ENCODE measurements around the gene RSF1. TPM values are rescaled to one million over a fixed set of nuclear protein-coding genes. Genes with fewer than 3 reads are reported as not detected.

The RSF1 gene
- total RNA-seq, 1 experiment from 2014 or later: 79.8 TPM

DNA sequence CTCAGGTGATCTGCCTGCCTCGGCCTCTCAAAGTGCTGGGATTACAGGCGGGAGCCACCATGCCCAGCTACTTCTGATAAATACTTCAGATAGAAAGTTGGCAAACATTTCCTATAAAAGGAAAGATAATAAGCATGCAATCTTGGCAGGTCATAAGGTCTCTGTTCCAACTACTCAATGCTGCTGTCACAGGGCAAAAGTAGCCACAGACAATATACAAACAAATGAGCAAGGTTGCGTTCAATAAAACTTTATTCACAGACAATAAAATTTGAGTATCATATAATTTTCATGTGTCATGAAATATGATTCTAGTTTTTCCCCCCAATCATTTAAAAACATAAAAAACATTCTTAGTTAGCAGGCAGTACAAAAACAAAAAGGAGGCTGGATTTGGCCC is 129.9 kb downstream of the RSF1 start:
- H3K27ac Mint-ChIP-seq: no peak overlapping the region
- POLR2A ChIA-PET: no interaction called here
- H3K4me3 Mint-ChIP-seq: no peak overlapping the region
- CTCF ChIA-PET: no interaction called here
- DNase-seq (ENCODE audit: low spot score) (no peak), ATAC-seq (no peak)
- H3K27me3 Mint-ChIP-seq (ENCODE audit: low read depth): no peaks in the 10 kb centered on the region
- 0 out of 2 replicates have a peak, but pooled peaks cover 6% of the 10 kb centered on the region for H3K4me1 Mint-ChIP-seq
- TF ChIP-seq, protein P1, sequence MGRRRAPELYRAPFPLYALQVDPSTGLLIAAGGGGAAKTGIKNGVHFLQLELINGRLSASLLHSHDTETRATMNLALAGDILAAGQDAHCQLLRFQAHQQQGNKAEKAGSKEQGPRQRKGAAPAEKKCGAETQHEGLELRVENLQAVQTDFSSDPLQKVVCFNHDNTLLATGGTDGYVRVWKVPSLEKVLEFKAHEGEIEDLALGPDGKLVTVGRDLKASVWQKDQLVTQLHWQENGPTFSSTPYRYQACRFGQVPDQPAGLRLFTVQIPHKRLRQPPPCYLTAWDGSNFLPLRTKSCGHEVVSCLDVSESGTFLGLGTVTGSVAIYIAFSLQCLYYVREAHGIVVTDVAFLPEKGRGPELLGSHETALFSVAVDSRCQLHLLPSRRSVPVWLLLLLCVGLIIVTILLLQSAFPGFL (CRISPR knock-in tag; IDR thresholded peaks at IDR 0.05; ENCODE audit: borderline replicate concordance): no peak
- no peak for TF ChIP-seq JUN (CRISPR knock-in tag; IDR thresholded peaks at IDR 0.05)
- TF ChIP-seq ZBTB21 (CRISPR knock-in tag; IDR thresholded peaks at IDR 0.05; ENCODE audit: borderline replicate concordance): no peak
- no peak for TF ChIP-seq CBFB (CRISPR knock-in tag; IDR thresholded peaks at IDR 0.05; ENCODE audit: low read depth)
- TF ChIP-seq, protein P2, sequence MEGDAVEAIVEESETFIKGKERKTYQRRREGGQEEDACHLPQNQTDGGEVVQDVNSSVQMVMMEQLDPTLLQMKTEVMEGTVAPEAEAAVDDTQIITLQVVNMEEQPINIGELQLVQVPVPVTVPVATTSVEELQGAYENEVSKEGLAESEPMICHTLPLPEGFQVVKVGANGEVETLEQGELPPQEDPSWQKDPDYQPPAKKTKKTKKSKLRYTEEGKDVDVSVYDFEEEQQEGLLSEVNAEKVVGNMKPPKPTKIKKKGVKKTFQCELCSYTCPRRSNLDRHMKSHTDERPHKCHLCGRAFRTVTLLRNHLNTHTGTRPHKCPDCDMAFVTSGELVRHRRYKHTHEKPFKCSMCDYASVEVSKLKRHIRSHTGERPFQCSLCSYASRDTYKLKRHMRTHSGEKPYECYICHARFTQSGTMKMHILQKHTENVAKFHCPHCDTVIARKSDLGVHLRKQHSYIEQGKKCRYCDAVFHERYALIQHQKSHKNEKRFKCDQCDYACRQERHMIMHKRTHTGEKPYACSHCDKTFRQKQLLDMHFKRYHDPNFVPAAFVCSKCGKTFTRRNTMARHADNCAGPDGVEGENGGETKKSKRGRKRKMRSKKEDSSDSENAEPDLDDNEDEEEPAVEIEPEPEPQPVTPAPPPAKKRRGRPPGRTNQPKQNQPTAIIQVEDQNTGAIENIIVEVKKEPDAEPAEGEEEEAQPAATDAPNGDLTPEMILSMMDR (IDR thresholded peaks at IDR 0.05): no peak
- no peak for TF ChIP-seq MXD4 (CRISPR knock-in tag; IDR thresholded peaks at IDR 0.05; ENCODE audit: borderline replicate concordance)
- TF ChIP-seq KAT7 (CRISPR knock-in tag; IDR thresholded peaks at IDR 0.05; ENCODE audit: borderline replicate concordance): no peak
- no peaks in the 10 kb centered on the region for H3K9me3 Mint-ChIP-seq
- peaks cover 50% of the 10 kb centered on the region for H3K36me3 Mint-ChIP-seq

DNA sequence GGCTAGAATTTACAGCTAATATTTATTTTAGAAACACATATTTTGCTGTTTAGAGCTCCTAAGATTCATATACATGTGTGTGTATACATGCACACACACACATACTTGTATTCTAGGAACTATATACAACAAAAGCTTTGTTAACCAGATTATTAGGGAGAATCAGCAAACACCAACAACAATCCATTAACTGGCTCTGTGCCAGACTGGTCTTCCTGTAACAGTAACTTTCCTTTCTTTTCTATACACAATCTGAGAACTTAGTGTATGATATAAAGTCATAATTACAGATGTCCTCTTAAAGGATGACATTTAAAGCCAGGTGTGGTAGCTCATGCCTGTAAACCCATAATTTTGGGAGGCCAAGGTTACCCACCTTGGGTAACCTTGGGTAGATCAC is 133.4 kb downstream of the RSF1 start:
- no peak for ATAC-seq
- no peaks in the 10 kb centered on the region for H3K27me3 Mint-ChIP-seq (ENCODE audit: low read depth)
- no peak for DNase-seq (ENCODE audit: low spot score)
- peaks cover 58% of the 10 kb centered on the region for H3K36me3 Mint-ChIP-seq
- no peak overlapping the region for H3K4me3 Mint-ChIP-seq
- ChIA-PET POLR2A (no interaction called here), CTCF (no interaction called here)
- H3K27ac Mint-ChIP-seq: no peak overlapping the region
- no peaks in the 10 kb centered on the region for H3K9me3 Mint-ChIP-seq
- no peak for TF ChIP-seq SP1 (CRISPR knock-in tag; conservative IDR thresholded peaks at IDR 0.05)
- no peak for TF ChIP-seq TEAD4 (CRISPR knock-in tag; IDR thresholded peaks at IDR 0.05)
- H3K4me1 Mint-ChIP-seq: no peaks in the 10 kb centered on the region

DNA sequence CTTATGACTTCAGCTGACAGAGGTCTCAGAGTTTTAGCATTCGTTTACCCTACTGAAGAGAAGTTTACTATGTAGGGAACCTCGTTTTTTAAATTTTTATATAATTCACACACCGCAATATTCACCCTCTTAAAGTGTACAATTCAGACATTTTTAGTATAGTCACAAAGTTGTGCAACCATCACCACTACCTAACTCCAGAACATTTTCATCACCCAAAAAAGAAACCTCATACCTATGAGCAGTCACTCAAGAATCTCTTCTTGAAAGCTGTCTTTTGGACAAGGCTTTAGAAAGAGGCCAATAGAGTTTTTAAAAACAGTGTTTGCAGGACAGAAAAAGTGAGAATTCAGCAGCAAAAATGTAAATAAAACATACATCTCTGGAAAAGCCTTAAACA is 143.4 kb downstream of the RSF1 start:
- H3K9me3 Mint-ChIP-seq: no peaks in the 10 kb centered on the region
- no peak overlapping the region for H3K27ac Mint-ChIP-seq
- no peaks in the 10 kb centered on the region for H3K4me1 Mint-ChIP-seq
- no peak for ATAC-seq
- TF ChIP-seq NR2C2 (CRISPR knock-in tag; IDR thresholded peaks at IDR 0.05): no peak
- no peak for DNase-seq (ENCODE audit: low spot score)
- no peak overlapping the region for H3K4me3 Mint-ChIP-seq
- peaks cover 62% of the 10 kb centered on the region for H3K36me3 Mint-ChIP-seq
- CTCF ChIA-PET: no interaction called here
- POLR2A ChIA-PET: no interaction called here
- H3K27me3 Mint-ChIP-seq (ENCODE audit: low read depth): no peaks in the 10 kb centered on the region

DNA sequence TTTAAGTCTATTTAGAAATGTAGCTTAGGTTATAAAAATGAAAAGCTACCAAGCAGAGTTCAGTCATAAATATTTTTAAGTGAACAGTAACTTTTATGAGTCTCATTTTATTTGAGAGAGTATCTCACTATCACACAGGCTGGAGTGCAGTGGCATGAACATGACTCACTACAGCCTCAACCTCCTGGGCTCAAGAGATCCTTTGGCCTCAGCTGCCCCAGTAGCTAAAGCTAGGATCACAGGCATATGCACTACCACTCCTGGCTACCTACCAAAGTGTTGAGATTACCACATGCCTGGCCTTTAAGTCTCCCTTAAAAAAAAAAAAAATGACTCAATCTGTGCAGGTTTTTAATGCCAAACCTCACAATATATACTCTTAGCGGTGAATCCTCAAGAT is 148.3 kb downstream of the RSF1 start:
- no peak for DNase-seq (ENCODE audit: low spot score)
- H3K4me3 Mint-ChIP-seq: no peak overlapping the region
- no peak overlapping the region for H3K27ac Mint-ChIP-seq
- H3K27me3 Mint-ChIP-seq (ENCODE audit: low read depth): no peaks in the 10 kb centered on the region
- H3K36me3 Mint-ChIP-seq: peaks cover 83% of the 10 kb centered on the region
- ATAC-seq: no peak
- ChIA-PET CTCF (no interaction called here), POLR2A (no interaction called here)
- H3K9me3 Mint-ChIP-seq: no peaks in the 10 kb centered on the region
- TF ChIP-seq ZNF138 (CRISPR knock-in tag; conservative IDR thresholded peaks at IDR 0.05) (no peak), JUN (CRISPR knock-in tag; IDR thresholded peaks at IDR 0.05) (no peak), ETV6 (CRISPR knock-in tag; IDR thresholded peaks at IDR 0.05) (no peak)
- no peaks in the 10 kb centered on the region for H3K4me1 Mint-ChIP-seq

DNA sequence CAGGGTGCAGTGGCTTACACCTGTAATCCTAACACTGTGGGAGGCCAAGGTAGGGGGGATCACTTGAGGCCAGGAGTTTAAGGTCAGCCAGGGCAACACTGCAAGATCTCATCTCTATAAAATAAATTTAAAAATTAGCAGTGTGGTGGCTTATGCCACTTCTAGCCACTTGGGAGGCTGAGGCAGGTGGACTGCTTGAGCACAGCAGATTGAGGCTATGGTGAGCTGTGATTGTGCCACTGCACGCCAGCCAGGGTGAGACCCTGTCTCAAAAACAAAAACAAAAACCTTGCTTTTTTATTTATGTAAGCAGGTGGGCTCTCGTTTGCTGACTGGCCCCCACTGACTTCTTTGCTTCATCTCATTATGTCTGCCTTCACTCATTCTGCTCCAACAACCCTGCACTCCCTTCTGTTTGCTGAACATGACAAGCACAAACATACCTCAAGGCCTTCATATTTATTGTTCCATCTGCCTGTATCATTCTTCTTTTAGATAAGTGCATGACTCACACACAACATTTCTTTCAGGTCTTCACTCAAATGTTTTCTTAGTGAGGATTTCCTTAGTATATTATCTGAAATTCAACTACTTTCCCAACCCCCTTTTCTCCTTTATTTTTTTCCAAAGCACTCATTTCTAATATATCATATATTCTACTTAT is 150.5 kb downstream of the RSF1 start:
- DNase-seq (ENCODE audit: low spot score) (no peak), ATAC-seq (no peak)
- peaks cover 66% of the 10 kb centered on the region for H3K36me3 Mint-ChIP-seq
- no peaks in the 10 kb centered on the region for H3K27me3 Mint-ChIP-seq (ENCODE audit: low read depth)
- H3K27ac Mint-ChIP-seq: no peak overlapping the region
- no peaks in the 10 kb centered on the region for H3K9me3 Mint-ChIP-seq
- POLR2A ChIA-PET: no interaction called here
- CTCF ChIA-PET: no interaction called here
- no peak overlapping the region for H3K4me3 Mint-ChIP-seq
- no peaks in the 10 kb centered on the region for H3K4me1 Mint-ChIP-seq
- TF ChIP-seq ESRRA (CRISPR knock-in tag; IDR thresholded peaks at IDR 0.05; ENCODE audit: borderline replicate concordance) (no peak), ZNF423 (CRISPR knock-in tag; IDR thresholded peaks at IDR 0.05) (no peak), KAT7 (CRISPR knock-in tag; IDR thresholded peaks at IDR 0.05; ENCODE audit: borderline replicate concordance) (no peak), TEAD4 (CRISPR knock-in tag; IDR thresholded peaks at IDR 0.05) (no peak), TEAD1 (CRISPR knock-in tag; IDR thresholded peaks at IDR 0.05) (no peak), IRF2 (CRISPR knock-in tag; IDR thresholded peaks at IDR 0.05; ENCODE audit: borderline replicate concordance, low read depth) (no peak), GABPB1 (CRISPR knock-in tag; IDR thresholded peaks at IDR 0.05) (no peak)
- TF ChIP-seq, protein P3, sequence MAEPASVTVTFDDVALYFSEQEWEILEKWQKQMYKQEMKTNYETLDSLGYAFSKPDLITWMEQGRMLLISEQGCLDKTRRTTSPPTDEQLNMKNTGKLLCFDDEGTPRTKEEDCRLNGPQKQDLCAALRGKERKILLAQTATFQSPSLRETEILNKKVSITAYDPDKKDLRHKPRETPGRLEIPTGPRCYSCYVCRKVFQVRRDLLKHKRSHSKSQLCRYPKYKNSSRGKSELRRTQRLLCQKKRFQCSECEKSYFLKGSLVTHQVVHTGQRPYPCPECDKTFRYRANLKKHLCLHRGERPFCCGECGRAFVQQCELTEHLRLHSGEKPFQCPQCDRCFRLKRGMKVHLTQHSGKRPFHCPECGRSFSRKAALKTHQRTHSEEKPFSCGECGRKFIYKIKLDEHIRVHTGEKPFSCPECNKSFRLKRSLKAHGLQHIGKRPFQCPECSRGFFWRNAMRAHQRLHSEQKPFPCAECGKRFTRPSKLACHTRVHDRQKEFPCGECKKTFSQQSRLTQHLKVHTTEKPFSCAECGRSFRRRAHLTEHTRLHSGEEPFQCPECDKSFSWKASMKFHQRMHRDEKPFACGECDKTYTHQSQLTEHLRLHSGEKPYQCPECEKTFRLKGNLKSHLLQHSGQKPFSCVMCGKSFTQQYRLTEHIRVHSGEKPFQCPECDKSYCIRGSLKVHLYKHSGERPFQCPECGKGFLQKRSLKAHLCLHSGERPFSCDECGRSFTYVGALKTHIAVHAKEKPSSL (CRISPR knock-in tag; conservative IDR thresholded peaks at IDR 0.05): no peak

Data from WTC11 (cell line).